Measurements from ENCODE around the gene PNMT. TPM values are rescaled to one million over a fixed set of nuclear protein-coding genes. Genes with fewer than 3 reads are reported as not detected.

PNMT gene
- total RNA-seq, 1 experiment from 2014 or later = 1.4 TPM

DNA sequence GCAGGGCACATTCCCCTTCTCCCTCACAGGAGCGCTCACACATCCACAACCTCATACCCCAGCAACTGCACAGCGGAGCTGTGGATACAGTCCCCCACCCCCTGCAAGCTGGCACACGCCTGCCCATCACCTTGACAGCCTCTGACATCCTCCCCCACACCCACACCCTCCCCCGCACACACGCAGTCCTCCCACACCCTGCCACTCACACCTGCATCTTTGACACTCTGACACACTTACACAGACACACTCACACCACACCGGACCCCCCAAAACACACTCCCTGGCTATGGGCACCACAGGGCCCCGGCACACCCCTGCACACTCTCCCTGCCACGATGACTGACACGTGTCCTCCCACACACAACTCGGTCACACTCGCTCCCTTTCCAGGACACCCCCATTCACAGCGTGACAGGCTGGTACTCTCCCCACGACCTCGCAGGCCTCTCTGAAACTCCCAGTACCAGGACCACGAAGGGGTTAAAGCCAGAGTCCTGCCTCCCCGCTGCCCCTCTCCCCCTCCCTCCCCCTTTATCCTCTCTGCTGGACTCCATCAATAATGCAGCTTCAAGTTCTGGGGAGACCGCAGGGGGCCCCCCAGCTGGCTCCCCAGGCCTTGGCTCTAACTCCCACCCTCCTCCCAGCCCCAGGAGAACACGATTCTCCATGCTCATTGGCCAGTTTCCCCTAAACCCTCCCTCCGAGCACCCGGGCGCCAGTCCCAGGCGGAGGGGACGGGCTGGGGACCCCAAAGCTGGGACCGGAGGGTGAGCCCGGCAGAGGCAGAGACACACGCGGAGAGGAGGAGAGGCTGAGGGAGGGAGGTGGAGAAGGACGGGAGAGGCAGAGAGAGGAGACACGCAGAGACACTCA, 41.8 kb upstream of the PNMT start, which contains the start of gene PPP1R1B:
TSS of gene PPP1R1B (plus strand) at position 782 of the 876 bp plus-strand sequence. CDS start 441 bp downstream, outside the sequence.
- POLR2A ChIA-PET (ENCODE audit: unreplicated experiment) = interaction anchor here (0.5 kb wide), 1 partner anchor 327 kb away, joined by 3 read pairs; no protein-coding TSS in a partner anchor
- no peak for ATAC-seq
- Histone ChIP-seq H3K4me1 (ENCODE audit: insufficient read depth, low read length) (peaks cover 5% of the 10 kb centered on the region), H3K9me3 (ENCODE audit: low read length) (no peaks in the 10 kb centered on the region), H3K9ac (ENCODE audit: low read length) (no peak within 1 kb of the TSS), H3K4me2 (ENCODE audit: low read length) (peak within 1 kb of the TSS; percentile 71), H3K27me3 (ENCODE audit: low read length) (peaks cover 13% of the 10 kb centered on the region), H2AFZ (ENCODE audit: low read length) (peak within 1 kb of the TSS; percentile 61; the same call in 1 of the 2 replicates), H3K4me3 (ENCODE audit: low read length) (peak within 1 kb of the TSS; percentile 53), H3K79me2 (ENCODE audit: low read length) (no peaks in the 10 kb centered on the region), H3K36me3 (ENCODE audit: low read depth, low read length) (no peaks in the 10 kb centered on the region; the same call in 1 of the 2 replicates), H3K9me2 (replicated peaks; ENCODE audit: low read length) (no peaks in the 10 kb centered on the region), H4K20me1 (ENCODE audit: low read length) (no peaks in the 10 kb centered on the region), H3K27ac (ENCODE audit: low read length) (no peak within 1 kb of the TSS), H3F3A (ENCODE audit: low read length, unreplicated experiment) (no peaks in the 10 kb centered on the region)
- BruUV-seq (replicated peaks) = no TSS peak
- intact Hi-C loops (cut with micrococcal nuclease) = no loop called here
- TF ChIP-seq EZH2 (IDR thresholded peaks at IDR 0.05; ENCODE audit: low read length, unreplicated experiment) (no peak), EZH2phosphoT487 (IDR thresholded peaks at IDR 0.05; ENCODE audit: borderline replicate concordance, low read length) (no peak), CTCF (conservative IDR thresholded peaks at IDR 0.05; ENCODE audit: low read depth, low read length) (no peak)
- CTCF ChIA-PET = interaction anchor here (0.6 to 0.7 kb wide), 2 partner anchors 79 to 127 kb away, joined by 3 to 6 read pairs; no protein-coding TSS in a partner anchor
- no peak for DNase-seq

DNA sequence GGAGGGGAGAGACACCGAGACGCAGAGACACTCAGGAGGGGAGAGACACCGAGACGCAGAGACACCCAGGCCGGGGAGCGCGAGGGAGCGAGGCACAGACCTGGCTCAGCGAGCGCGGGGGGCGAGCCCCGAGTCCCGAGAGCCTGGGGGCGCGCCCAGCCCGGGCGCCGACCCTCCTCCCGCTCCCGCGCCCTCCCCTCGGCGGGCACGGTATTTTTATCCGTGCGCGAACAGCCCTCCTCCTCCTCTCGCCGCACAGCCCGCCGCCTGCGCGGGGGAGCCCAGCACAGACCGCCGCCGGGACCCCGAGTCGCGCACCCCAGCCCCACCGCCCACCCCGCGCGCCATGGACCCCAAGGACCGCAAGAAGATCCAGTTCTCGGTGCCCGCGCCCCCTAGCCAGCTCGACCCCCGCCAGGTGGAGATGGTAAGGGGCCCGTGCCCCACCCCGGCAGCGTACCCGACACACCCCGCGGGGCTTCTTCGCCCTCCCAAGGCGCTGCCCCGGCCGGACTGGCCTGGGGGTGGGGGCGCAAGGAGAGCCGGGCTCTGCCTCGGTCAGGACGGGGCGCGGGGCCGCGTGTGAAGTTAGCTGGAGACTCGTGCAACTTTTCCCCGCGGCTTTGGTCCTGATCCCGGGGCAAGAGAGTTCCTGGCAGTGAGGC, 41.1 kb upstream of the PNMT start:
- Histone ChIP-seq H3K9me3 (ENCODE audit: low read length) (no peaks in the 10 kb centered on the region), H3F3A (ENCODE audit: low read length, unreplicated experiment) (no peaks in the 10 kb centered on the region), H4K20me1 (ENCODE audit: low read length) (no peaks in the 10 kb centered on the region), H2AFZ (ENCODE audit: low read length) (peak overlapping the region; percentile 61; the same call in 1 of the 2 replicates), H3K79me2 (ENCODE audit: low read length) (no peaks in the 10 kb centered on the region), H3K4me2 (ENCODE audit: low read length) (peak overlapping the region; percentile 71), H3K9ac (ENCODE audit: low read length) (no peak overlapping the region), H3K36me3 (ENCODE audit: low read depth, low read length) (no peaks in the 10 kb centered on the region), H3K27me3 (ENCODE audit: low read length) (peaks cover 13% of the 10 kb centered on the region), H3K27ac (ENCODE audit: low read length) (no peak overlapping the region), H3K9me2 (replicated peaks; ENCODE audit: low read length) (no peaks in the 10 kb centered on the region), H3K4me3 (ENCODE audit: low read length) (peak overlapping the region; percentile 53), H3K4me1 (ENCODE audit: insufficient read depth, low read length) (peaks cover 13% of the 10 kb centered on the region)
- DNase-seq = no peak
- no peak for TF ChIP-seq CTCF (conservative IDR thresholded peaks at IDR 0.05; ENCODE audit: low read depth, low read length)
- peak; percentile 34 for TF ChIP-seq EZH2 (IDR thresholded peaks at IDR 0.05; ENCODE audit: low read length, unreplicated experiment)
- no TSS peak for BruUV-seq (replicated peaks)
- ATAC-seq = no peak
- POLR2A ChIA-PET (ENCODE audit: unreplicated experiment) = no interaction called here
- CTCF ChIA-PET = interaction anchor here (0.6 to 0.7 kb wide), 2 partner anchors 80 to 127 kb away, joined by 3 to 6 read pairs; no protein-coding TSS in a partner anchor
- intact Hi-C loops (cut with micrococcal nuclease) = no loop called here
